ENCODE data around the gene ARNT2.

GRCh38 chr15:80395616-80396015 is 8.6 kb upstream of the ARNT2 start:
- no peak for TF ChIP-seq BACH1 (IDR thresholded peaks at IDR 0.05; ENCODE audit: borderline replicate concordance)
- TF ChIP-seq SRF (IDR thresholded peaks at IDR 0.05; ENCODE audit: low read depth in 2 of 2, low read length in 2 of 2), result no peak
- TF ChIP-seq E2F8 (IDR thresholded peaks at IDR 0.05; ENCODE audit: low read depth, partially characterized antibody), result no peak
- TF ChIP-seq CTCF (IDR thresholded peaks at IDR 0.05 in 2 of 3, conservative IDR thresholded peaks at IDR 0.05 in 1 of 3; ENCODE audit: control insufficient read depth in 2 of 3, extremely low read depth in 1 of 3, insufficient read depth in 1 of 3, low read depth in 3 of 3, low read length in 3 of 3), result no peak
- TF ChIP-seq ZBTB33 (IDR thresholded peaks at IDR 0.05), result no peak
- TF ChIP-seq EED (IDR thresholded peaks at IDR 0.05; ENCODE audit: low read depth), result no peak
- no peak for TF ChIP-seq POLR2A (IDR thresholded peaks at IDR 0.05; ENCODE audit: low read depth, low read length)
- no peak for TF ChIP-seq RBBP5 (conservative IDR thresholded peaks at IDR 0.05)
- TF ChIP-seq KDM1A (IDR thresholded peaks at IDR 0.05; ENCODE audit: borderline replicate concordance), result no peak
- TF ChIP-seq EZH2 (IDR thresholded peaks at IDR 0.05; ENCODE audit: borderline replicate concordance, control insufficient read depth, low read depth, low read length), result no peak
- no peak for TF ChIP-seq TAF1 (IDR thresholded peaks at IDR 0.05; ENCODE audit: borderline replicate concordance, low read depth, low read length)

Data from GM12878 (cell line).